Renal pelvis (tissue), 4 donors: ENCODE measurements around the gene INPP4B. TPM values are rescaled to one million over a fixed set of nuclear protein-coding genes. Genes with fewer than 3 reads are reported as not detected.

Experiments
- DNase-seq: peaks from one replicate; pipeline ENCODE4 v3.0.0-alpha.2; 2013
- polyA plus RNA-seq, 3 donors: library from polyadenylated mRNA; unstranded; fragments of 120-200 nt; gene quantifications; one replicate each; pipeline ENCODE4 v1.2.1, GENCODE V29; 2013; ENCODE audit not compliant: insufficient read length in 3 of 3

Gene INPP4B
- polyA plus RNA-seq, 3 donors = 8.4 to 9.4 (median 8.4) TPM

DNA sequence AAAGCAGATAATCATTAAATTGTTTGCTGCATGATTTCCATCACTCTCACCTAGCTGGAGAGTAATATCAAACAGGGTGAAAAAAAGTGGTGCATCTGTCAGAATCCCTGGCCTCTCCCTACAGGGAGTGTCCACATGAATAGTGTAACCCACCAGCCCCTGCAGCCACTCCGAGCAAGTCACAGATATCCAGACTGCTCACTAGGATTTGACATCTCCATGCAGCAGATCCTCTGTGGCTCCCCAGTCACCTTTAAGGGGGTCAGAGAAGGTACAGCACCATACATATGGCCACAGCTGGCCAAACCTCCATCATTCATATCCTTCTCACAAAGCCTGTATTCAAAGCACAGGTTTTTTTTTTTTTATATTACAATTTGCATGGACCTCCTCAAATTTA is 536.3 kb downstream of the INPP4B start:
- no peak for DNase-seq

DNA sequence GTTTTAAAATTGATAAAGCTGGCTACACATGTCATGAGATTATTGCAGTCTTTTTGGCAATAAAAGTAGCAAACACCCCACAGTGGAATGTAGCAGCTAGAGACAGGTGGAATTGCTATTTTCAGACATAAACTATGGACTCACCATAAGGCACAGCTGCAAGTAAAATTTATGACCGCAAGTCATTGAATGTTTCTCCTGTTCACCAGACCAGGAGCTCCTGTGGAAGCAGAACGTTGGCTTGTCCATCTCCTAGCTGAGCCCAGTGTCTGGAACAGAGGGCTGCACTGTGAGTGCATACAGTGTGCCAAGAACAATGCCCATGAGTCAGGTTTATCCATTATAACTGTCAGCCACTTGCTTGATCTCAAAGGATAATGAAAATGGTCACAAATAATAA is 538.2 kb downstream of the INPP4B start:
- DNase-seq = no peak

DNA sequence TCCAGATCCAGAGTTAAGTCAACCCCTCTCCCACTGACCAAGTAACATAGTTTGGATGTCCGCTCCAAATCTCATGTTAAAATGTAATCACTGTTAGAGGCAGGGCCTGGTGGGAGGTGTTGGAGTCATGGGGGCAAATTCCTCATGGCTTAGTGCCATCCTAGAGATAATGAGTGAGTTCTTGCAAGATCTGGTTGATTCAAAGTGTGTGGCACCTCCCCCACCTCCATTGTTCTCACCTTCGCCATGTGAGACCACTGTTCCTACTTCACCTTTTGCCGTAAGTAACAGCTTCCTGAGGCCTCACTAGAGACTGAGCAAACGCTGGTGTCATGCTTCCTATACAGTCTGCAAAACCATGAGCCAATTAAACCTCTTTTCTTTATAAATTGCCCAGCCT is 548.8 kb downstream of the INPP4B start:
- DNase-seq = no peak

DNA sequence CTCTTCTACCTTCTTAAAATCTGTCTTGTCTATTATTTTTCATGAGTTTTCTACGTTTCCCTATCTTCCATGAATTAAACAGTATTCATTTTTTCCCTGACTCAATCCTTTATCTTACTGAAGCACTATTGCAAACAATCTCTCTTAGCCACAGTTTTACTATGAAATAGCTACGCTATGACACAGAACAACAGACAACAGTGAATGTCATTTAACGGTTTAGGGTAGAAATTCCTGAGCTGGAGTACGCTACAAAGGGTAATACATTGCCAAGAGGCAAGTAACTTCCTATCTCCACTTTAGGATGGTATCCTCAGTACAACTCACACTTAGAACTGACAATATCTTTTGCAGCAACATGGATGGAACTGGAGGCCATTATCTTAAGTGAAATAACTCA is 552.6 kb downstream of the INPP4B start:
- DNase-seq = no peak

DNA sequence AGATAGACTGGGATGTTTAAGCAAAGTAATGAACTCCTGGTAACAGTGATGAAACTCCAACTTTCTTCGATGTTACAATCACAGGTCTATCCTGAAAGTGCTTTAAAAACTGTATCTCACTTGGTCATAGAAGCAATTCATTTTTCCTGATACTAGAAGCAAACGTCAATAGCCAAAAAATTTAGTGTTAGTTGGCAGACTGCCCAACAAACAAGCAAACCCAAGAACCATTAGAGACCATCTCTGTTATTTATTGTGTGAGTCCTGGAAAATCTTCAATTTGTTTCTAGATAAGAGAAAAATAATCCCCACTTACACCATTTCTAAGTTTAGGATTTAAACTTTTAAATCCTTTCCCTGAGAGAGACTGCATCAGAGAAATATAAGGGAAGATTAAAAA is 553.9 kb downstream of the INPP4B start:
- DNase-seq = no peak

DNA sequence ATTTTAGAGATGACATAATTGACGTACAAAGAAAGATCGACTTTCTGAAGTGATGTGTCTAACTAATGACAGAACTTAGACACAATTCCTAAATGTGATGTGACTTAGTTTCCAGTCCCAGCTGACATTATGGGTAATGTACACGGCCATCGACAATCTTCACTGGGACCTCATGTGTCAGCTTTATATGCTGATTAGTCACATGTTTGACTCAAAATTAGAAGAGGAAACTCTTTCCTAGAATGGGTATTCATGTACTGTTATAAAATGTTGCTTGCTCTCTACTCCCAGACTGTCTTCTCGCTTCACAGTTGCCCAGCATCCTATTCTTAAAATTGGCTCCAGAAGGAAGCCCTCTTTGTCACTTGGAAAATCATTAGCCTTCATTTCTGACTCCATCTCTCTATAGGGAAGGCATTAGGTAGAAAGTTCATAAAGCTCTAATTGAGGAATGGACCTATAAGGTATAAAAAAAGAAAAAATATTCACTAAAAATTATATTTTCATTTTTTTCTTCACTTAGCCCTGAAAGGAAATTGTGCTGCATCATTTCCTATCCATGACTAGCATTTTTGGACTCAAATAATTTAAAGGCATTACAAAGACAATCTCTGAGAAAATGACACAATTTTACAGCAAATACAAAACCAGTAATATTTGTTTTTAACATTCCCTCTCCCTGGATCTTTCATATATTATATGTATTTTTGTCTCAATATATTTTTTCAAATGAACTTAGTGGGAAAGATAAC is 554.6 kb downstream of the INPP4B start:
- DNase-seq = no peak

DNA sequence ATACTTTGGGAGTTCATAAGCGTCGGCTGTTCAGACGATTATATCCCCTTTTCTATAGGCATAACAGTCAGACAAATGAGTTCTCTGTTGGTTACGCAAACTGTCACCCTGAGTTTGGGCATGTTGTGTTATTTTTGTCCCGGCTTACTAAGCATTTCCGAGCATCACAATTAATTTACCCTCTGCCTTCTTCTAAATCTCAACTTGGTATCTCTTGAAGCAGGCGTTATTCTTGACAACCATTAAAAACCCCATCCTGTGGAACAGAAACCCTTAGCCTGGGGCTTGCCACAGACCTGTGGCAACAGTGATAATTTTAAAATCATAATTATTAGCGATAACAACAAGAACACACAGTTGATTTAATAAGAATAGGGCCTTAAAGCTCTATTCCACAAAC is 558.7 kb downstream of the INPP4B start:
- no peak for DNase-seq

DNA sequence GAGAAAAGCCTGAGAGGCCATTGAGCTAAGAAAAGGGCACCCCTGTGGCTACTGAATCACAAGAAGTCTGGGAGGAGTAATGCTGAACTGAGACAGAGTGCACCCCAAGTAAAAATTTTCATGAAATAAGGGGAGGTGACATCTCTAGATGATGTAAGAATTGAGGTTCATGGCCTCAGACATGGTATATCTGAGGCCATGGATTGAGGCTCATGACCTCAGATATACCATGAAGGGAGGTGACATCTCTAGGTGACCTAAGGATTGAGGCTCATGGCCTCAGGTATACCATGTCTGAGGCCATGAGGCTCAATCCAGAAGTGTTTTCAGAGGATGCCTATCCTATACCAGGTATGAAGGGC is 560.9 kb downstream of the INPP4B start:
- DNase-seq = no peak

DNA sequence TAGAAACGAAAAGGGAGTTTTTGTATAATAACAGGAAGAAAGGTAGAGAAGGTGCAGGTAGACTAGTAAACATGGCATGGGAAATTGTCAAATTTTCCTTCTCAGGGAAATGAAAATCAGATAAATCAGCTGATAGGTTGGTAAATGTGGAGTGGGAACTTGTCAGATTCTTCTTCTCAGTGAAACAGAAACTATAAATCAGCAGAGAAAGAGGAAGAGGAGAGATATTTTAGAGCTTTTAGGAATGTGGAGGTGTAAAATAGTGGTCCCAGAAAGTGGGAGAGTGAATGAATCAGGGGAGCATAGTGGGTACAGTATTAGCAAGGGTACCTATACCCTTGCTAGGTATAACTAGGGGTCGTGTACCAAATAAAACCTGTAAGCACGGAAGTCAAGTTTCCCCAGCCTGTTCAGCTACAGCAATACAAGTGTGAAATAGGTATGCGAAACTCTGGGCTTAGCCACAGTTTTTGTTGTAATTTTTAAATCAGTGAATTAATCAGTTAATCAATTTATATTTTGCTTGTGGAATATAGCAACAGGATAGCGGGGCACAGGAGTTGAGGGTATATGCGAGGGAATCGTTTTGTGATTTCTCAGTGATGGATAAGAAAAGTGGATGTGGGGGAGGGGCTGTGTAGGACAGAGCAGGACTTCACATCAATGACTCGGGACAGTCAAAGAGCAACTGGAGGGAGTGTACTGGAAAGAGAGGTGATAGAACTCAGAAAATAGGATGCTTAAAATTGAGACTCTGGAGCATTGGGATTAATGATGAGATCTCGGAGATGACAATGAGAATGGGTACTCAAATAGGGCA is 561.5 kb downstream of the INPP4B start:
- no peak for DNase-seq

DNA sequence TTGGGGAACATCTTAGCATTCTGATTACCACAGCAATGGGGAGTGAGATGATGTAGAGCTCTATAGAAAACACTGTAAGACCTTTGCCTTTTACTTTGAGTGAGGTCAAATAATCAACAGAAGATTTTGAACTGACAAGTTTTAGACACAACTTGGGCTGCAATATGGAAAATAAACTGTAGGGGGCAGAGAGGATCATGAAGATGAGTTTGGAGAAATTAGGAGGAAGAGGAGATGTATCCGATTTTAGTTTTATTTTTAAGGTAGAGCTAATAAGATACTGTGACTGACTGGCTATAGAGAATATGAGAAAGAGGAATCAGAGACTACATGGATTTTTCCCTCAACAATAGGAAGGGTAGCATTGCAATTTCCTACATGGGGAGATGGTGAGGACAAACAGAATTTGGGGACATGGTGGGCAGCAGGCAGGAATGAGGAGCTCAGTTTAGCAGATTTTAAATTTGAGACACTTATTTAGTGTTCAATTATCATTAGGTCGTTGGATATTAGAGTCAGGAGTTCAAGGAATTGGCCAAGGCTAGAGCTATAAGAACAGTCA is 563.1 kb downstream of the INPP4B start:
- DNase-seq = no peak

DNA sequence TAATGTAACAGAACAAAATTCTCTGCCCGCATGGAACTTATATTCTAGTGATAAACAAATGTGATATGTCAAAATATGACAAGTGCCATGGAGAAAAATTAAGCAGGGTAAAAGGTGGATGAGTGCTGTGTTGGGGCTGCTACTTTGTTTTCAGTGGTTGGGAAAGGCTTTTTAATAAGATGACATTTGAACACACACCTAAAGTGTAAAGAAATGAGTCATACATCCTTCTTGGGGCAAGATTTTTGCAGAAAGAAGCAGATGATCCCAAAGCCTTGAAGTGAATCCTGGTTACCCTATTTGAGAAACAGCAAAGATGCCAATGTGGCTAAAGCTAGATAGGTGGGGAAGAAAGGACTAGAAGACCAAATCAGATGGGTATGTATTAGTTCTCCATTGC is 564.1 kb downstream of the INPP4B start:
- no peak for DNase-seq

DNA sequence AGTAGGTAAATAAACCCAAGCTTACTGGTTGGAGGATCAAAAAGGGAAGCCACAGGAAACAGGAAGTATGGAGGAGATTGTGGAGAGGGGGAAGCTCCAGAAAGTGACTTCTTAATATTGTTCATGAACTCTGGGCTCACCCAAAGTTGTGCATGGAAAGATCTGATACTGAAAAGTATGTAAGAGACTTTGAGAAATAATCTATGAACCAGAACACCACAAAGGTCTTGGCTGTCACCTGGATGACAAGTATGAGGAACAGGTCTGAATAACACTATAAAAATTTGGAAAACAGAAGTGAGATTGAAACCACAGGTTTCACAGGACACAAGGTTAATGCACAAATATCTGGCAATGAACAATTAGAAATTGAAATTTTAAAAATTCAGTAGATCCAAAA is 567.4 kb downstream of the INPP4B start:
- DNase-seq = no peak

- DNase-seq = no peak
Measured at GRCh38 chr4:142278171-142278570, 567.9 kb downstream of the INPP4B start.

DNA sequence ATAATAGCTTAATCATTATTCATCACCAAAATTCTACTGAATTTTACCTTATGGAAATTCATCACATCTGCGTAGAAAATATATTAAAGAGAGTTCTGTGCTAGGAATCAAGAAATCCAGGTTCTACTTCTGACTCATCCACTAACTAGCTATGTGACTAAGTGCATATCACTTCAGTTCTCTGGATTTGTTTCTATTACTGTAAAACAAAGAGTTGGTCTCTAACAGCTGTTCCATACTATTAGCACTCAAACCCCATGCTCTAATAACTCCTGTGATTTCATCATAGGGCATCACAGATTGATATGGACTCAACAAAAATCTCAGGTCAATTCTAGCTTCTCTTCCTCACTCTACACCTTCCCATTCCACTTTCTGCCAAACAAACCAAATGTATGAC is 572.0 kb downstream of the INPP4B start:
- DNase-seq = no peak

DNA sequence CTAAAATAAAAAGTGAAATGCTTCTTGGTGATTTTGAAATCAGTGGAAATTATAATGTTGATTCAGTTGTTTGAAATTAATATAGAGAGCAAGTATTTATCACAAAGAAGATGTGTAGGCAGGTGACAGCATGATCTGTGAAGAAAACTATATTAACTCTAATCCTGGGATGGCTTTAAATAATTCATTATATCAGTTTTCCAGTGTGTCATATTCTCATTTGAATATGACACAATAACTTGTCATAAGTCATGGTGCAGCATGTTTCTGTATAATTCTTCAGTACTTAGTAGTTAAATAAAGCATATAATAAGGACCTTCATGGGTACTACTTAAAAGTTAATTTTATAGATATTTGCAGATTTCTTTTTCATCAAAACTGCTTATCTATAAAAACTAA is 573.6 kb downstream of the INPP4B start:
- DNase-seq = no peak

- no peak for DNase-seq
Measured at GRCh38 chr4:142271832-142272231, 574.3 kb downstream of the INPP4B start.

GRCh38 chr4:142267101-142267500 is 579.0 kb downstream of the INPP4B start:
- no peak for DNase-seq

GRCh38 chr4:142265946-142266345 is 580.2 kb downstream of the INPP4B start:
- no peak for DNase-seq

DNA sequence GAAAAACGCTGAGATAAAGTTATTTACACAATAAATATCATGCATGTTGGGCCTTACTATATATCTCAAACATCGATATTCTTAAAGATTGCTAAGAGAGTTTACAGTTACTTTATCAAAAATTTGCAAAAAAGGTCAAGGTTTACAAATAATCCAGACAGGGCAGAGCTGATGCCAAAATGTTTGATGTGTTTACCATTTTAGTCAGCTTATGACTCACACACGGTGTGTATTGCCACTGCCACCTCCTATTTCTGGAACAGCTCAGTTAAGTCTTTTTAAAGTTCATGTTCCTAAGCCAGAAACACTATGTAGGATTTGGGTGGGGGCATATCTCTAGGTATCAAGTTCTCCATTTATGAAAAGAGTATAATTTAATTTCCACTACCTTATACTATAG is 580.6 kb downstream of the INPP4B start:
- no peak for DNase-seq

DNA sequence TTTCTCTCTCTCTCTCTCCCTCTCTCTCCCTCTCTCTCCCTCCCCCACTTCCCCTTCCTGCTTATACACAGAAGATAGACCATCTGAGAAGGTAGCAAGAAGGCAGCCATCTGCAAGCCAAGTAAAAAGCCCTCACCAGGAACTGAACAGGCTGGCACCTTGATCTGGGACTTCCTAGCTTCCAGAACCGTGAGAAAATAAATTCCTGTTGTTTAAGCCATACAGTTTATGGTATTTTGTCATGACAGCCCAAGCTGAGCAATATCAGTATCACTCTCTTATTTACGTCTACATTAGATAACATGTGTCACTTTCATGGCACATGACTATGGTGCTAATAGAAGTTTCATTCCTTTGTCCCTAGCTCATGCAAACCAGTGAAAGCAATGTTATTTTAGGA is 581.1 kb downstream of the INPP4B start:
- no peak for DNase-seq

GRCh38 chr4:142262956-142263355 is 583.1 kb downstream of the INPP4B start:
- DNase-seq = no peak

DNA sequence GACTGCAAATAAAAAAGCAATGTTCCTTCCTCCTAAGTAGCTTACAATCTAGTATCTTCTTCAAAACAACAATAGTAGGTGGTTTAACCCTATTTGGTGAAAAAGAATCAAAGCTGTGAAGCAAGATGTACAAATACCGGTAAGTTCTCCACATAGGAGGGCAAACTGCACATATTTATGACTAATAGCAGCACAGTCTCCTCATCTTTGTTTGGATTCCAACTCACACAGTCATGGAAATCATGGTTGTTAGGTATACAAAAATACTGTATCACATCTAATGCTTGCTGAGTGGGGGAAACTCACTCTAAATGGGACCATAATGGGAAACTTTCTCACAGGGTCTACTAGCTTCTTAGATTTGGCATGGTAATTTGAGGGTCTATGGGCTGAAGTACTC is 597.2 kb downstream of the INPP4B start:
- no peak for DNase-seq

GRCh38 chr4:142243255-142243654 is 602.8 kb downstream of the INPP4B start:
- DNase-seq = no peak
